NCI-H82 treated with DMSO at 0.1 percent for 48 hours (cell line): ENCODE data around the gene FGD4.
"Not testable (repeated sequence)": the region's sequence is repeated elsewhere in the genome, so short reads cannot be mapped to it uniquely, and the experiment has no call there.

ENCODE experiments used
- DNase-seq: peaks from one replicate; lab custom pipeline; 2025; ENCODE audit not compliant: unreplicated experiment; lab: John Stamatoyannopoulos, UW

Gene FGD4

DNA sequence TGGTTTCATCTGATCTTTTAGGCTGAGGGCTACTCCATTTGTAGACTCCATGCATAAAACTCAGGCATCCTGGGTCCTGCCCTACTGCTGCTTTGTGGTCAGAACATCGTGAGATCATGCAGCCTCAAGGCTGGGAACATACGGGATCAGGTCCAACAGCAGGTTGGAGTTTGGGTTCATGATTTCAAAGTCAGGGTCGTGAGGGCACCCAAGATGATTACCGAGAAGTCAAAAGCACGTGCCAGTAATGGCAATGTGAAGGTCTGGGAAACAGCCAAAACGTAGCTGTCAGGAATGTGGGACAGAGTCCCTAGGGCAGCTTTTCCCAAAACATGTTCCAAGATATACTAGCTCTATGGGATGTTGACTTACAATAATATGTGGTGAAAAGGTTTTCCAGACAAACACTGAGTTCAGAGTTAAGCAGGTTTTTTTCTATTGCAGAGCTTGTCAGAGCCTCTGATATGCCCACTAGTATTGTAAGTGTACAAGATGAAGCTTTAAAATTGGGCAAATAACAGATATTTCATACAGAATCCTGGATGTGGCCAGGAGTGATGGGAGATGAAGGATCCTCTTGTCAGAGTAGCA, 149.4 kb downstream of the FGD4 start:
- DNase-seq = no peak

DNA sequence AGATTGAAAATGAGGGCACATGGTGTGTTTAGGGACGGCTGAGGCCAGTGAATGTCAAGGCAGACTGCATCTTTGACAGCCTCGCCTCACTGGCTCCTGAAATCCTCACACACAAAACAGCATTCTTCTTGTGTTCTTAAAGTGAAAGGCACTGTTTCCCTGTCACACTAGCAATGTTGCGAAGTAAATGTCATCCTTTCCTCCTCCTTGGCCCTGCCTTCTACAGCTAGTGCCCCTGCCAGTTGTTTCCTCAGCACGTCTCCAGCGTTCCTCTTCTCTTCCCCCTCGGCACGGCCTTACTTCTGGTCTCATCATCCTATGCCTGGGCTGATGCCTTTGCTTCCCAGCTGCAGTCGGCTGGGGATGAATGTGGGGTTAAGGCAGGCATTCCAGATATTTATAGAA, 150.3 kb downstream of the FGD4 start:
- DNase-seq = no peak

DNA sequence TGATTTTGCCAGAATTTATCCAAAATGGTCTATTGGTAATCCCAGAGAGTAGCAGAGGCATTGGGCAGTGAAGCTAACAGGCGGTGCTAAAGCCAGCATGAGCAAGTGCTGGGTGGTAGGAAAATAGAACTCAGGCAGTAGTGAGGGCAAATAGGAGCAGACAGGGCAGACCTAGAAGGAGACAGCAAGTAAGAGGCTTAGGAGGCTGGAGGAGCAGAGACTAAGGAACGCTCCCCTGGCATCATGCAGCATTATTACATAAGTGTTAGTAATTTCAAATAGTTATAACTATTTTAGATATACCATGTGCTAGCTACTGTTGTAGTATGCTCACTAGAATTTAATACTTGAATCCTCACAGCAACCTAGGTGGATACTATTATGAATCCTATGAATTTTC, 151.7 kb downstream of the FGD4 start:
- no peak for DNase-seq

DNA sequence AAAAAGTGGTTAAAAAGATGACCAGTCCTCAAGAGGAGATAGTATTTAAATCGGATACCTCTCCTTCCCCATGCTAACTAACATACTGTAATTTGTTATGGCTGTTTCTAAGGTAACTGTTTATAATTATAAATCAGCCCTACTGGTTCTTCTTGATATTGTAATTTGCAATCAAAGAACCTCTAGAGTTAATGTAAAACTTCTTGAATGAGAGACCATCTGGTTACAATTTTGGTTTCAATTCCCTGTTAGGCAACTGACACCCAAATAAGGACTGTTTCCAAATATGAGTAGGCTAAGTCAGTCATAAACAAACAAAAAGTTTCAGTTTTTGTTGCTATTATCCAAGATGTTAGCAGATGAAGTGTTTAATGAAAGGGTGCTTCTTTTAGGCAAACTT, 159.5 kb downstream of the FGD4 start:
- DNase-seq = no peak

DNA sequence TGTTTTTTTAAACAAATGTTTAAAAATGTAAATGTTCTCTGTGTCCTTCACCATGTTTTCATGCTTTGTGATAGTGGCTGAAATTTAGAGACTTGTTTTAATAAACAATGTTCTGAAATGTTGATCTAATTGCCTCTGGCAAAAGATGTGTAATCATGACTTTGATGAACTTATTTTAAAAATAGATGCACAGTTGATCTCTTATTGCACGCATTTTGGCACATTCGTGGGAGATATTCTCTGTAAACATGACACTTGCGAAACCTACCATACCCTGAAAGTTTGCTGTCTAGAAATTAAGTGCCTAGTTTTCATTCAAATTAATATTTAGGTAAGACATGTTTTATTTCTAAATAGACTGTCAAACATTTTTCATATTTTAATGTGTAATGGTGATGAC, 160.1 kb downstream of the FGD4 start:
- no peak for DNase-seq

DNA sequence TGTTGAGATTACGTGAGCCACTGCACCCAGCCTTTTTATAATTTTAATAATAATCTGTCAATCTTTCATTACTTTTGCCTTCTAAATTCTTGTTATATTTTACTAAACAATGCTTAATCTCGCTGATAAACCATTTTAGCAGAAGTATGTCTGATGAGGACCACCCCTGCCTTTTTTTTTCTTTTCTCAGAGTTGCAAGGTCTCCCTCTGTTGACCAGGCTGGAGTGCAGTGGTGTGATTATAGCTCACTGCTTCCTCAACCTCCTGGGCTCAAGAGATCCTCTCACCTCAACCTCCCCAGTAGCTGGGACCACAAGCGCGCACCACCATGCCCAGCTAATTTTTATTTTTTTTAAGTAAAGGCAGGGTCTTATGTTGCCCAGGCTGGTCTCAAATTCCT, 161.2 kb downstream of the FGD4 start:
- no peak for DNase-seq

DNA sequence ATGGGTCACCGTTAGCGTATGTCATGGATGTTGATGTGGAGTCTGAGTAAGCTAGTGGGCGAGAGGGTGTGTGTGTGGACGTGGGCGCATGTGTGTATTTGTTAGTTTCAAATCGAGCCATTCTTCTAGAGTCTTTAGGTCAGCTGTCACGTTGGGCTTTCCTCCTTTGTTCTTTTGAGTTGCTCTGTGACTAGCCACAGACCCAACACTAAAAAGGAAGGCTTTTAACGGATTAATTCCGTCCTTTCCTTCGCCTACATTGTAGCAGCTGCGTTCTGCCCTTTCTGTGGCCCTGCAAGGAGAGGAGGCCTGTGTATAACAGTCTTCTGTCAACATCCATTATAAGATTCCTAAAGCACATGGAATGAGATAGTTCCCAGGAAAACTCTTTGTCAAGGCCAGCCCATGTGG, 162.6 kb downstream of the FGD4 start:
- DNase-seq = no peak

DNA sequence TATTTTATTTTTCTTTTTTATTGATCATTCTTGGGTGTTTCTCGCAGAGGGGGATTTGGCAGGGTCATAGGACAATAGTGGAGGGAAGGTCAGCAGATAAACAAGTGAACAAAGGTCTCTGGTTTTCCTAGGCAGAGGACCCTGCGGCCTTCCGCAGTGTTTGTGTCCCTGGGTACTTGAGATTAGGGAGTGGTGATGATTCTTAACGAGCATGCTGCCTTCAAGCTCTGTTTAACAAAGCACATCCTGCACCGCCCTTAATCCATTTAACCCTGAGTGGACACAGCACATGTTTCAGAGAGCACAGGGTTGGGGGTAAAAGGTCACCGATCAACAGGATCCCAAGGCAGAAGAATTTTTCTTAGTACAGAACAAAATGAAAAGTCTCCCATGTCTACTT, 163.1 kb downstream of the FGD4 start:
- DNase-seq = not testable (repeated sequence)

DNA sequence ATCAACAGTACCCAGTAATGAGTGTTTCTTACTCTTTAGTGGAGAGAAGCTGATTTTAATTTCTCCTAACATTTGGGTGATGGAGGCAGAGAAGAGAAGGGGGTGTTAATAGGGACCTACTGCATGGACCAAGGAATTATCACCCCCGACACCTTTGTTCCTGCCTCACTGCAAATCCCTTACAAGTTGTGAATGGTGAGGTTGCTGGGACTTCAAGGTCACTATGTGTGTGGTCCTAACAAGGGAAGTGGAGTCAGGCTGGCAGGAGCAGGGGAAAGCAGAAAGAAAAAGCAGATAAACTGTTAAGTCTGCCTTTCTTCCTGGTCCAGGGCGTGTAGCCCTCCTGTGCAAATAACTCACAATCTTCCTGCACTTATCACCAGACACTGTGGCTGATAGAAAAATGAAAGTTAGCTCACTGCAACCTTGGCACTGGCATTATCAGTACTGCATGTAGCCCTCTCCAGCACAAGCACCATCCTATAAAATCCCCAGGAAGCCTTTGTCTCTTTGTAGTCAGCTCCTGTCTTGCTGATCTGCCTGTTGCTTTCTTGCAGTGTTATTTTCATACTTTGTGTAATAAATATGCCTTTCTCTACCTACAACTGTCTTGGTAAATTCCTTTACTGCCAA, 167.4 kb downstream of the FGD4 start:
- no peak for DNase-seq

DNA sequence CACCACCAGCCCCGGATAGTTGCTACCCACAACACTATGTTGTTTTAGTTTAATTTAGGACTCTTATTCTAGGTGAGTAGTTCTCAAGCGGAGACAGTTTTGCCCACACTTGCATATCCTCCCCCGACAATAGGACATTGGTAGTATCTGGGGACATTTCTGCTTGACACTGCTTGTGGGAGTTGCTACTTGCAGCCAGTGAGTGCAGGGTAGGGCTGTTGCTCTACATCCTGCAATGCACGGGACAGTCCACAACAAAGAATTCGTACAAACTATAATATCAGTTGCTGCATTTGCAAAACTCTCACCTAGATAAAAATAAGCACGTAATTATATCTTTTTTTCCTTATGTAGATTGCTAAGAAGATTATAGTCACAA, 167.9 kb downstream of the FGD4 start:
- DNase-seq = no peak

DNA sequence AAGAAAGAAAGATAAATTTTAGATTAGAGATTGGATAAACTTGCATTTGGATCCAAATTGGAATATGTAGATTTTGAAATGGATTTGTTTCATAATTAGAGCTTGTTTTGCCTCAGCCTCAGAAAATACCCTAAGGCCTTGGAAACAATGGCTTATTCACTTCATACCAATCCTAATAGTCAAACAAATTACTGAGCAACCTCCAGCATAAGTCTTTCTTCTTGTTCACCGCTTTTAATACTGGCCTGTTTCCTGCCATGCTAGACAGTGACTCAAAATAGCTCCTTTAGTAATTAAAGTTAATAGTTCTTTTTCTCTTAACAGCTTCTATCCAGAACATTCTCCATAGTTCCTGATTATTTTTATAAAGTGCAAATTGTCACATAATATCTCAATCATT, 168.9 kb downstream of the FGD4 start:
- DNase-seq = no peak

DNA sequence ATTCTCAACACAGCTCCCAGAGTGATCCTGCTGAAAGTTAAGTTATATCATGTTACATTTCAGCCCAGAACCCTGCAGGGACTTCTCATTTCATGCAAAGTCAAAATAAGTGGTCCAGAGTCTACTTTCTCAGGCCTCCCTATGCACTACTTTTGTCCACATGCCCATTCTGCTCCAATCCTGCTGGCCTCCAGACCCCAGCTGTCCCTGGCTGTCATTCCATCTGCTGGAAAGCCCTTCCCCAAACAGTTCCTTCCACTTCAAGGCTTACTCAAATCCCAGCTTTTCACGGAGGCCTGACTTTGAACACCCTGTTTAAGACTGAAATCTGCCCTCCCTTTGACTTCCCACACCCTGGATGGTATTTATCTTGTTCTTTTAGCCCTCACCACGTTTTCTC, 169.9 kb downstream of the FGD4 start:
- DNase-seq = peak; percentile 36

DNA sequence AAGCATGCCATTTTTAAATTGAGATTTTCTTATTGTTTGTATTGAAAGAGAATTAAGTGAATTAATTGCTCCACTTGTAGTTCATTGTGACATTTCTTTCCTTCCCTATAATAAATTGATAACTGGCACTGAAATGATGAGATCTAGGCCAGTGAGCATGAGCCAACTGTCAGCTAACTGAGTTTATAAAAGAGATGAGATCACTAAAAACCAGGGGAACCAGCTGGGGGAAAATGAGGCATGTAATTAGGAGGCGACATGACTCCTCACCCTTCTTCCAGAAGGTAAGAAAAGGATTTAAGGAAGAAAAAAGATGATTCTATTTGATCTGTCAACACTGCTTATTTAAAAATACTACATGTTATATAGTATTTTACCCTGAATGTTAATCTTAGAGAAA, 175.2 kb downstream of the FGD4 start:
- no peak for DNase-seq

DNA sequence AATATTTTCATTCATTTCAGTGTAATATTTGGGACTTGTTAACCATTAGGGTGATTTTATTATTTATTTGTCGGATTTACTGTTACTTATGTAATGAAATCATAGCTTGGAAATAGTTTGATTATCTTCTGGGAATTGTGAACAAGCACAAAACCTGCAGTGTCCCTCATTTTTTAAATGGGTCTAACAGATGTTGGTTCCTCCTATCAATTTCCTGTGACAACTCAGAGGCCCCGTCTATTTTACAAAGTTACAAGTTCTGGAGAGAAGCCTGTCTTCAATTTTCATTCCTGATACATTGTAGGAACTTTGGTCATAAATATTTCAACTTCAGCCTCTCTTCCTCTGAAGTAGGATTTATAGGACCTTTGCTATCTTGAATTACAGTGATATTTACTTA, 178.0 kb downstream of the FGD4 start:
- no peak for DNase-seq

DNA sequence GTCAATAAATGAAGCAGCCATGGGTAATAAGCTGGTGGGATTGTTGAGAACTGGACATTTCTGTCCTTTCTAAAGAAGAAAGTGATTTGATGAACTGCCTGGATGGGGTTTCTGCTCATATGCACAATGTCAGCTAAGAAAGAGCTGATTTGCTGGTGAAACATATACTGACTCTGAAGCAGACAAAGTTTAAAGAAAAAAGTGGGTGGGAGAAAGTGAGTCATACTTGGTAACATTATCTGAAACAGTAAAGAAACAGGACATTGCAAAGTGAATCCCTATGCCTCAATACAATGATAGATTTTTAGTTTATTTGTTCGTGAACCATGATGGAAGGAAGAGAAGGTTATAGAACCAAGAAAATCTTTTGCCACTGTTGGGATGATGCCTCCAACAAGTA, 184.2 kb downstream of the FGD4 start:
- no peak for DNase-seq

DNA sequence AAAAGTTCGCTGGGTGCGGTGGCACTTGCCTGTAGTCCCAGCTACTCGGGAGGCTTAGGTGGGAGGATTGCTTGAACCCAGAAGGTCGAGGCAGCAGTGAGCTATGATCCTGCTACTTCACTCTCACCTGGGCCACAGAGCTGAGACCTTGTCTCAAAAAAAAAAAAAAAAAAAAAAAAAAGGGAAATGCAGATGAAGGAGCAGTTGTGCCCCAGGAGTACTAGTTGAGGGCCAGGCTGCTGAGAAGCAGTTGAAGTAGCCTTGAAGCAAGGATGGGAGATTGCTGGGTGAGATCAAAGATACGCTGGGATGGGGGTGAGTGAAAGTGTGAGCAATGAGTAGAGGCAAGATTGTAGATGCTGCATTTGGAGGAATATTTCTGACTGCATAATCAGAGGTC, 186.3 kb downstream of the FGD4 start:
- no peak for DNase-seq

DNA sequence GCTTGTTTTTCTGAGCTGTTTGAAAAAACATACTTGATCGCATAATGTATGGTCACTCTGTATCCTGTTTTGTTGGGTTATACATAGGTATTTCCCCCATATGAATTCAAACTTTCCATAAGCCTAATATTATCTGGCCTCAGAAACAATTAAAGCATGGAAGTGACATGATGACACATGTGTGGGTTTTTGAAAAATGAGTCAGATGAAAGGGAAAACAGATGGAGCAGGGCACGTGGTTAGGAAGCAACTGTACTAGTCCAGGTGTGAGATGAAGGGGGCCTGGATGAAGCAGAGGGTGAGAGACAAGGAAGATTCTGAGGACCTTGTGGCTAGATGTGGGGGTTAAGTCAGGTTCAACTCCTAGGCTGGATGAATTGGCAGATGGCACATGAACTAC, 187.0 kb downstream of the FGD4 start:
- DNase-seq = no peak

DNA sequence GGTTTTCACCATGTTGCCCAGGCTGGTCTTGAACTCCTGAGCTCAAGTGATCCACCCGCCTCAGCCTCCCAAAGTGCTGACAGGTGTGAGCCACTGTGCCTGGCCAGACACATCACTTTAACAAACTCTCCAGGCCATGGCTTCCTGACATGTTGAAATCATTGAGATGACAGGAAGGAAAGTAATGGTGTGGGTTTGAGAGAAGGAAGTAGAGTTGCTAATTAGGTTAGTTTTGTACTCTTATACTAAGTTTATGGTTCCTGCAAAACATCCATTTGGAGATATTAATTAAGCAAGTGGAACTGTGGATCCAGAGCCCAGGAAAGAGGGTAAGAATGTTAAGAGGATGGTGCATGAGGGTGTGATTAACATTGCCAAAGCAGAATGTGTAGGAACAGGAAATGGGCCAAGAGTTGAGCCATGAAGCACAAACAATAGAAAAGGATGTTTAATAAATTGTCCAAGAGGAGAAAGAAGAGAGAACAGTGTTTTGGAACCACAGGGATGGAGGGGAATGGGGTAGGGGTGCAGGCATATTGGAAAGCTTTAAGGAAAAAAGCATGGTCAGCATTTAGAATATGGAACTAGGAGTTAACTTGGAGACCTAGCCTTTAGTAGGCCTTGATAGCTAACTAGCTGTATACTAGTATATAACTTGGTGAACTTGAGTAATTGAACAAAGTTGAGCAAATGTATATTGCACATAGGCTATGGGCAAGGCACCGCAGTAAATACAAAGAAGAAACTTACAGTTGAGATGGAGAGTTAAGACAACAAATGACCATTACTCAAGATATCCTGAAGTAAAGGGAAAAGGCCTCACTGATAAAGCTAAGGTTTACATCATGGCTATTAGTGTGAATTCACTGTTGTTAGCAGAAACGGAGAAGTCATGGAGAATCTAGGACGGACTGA, 188.5 kb downstream of the FGD4 start:
- DNase-seq = no peak

DNA sequence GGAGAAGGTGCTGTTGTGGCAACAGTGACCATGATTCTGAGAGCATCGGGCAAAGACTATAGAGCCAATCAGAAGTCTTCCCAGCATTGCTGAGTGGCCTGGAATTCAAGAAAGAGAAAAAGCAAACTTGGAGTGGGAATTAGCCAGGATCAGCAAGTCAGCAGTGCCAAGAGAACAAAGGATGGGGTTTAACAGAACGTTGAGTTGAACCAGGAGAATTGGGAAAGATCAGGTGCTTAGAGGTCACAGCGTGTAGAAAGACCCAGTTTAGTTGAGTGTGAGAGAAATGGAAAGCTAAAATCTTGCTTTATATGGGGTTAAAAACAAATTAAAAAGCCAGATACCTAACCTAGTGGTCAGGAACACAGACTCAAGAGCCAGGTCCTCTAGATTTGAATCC, 189.2 kb downstream of the FGD4 start:
- no peak for DNase-seq

DNA sequence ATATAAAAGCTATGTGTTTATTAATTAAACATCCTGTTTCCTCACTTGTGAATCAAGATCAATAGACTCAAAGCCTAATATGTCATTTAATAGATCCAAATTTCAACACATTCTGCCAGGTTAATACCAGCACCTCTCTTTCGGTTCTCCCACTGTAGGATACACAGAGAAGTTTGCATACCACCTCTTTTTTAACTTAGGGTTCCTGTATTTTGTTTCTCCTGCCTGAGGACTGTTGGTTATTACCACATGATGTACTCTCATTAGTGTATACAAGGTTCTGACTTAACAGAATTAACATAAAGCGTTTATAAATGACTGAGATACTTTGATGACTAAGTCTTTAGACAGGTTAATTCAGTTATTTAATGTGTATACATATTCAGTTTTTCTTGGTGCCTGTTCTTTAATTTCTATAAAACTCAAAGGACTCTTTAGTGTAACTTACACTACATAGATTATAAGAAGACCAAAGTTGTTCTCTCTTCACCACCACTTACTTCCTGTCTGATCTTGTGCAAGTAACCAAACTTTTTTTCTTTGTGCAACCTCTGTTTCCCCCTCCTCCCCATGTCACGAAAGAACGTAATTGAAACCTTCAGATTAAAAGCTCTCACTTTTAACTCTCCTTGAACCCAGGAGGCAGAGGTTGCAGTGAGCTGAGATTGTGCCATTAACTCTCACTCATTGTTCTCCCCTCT, 190.0 kb downstream of the FGD4 start:
- DNase-seq = no peak

DNA sequence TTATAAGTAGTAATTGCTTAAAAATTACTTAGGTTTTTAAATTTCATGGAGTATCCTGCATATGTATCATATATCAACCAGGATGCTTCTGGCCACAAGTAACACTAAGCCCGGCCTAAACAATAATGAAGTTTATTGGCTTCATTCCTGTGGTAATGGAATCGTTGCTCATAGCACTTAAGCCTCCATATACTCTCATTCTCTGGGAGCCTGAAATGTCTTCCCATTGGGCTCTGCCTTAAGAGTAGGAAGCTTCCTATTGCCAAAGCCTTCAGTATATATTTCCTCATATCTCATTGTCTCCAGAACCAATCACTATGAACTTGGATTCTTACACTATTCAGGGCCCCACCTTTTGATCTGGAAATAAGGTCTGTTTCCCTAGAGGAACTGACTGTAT, 195.9 kb downstream of the FGD4 start:
- DNase-seq = no peak

DNA sequence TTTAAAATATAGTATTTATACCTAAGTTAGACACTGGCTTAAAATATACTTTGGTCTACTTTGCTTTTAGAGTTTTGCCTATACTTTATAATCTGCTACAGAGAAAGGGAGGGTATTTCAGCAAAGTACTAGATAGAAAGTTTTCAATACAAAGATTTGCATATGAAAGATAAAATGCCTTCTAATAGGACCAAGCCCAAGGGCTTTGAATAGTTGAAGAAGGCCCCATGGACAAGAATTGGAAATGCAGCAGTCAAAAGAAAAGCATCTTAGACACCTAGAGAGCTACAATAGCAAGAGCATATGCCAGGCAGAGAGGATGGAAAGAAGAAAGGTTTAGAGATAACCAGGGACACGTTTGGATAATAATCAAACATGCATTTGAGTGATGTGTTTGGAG, 196.7 kb downstream of the FGD4 start:
- DNase-seq = no peak
